GM18858 (cell line): ENCODE data around the gene MAGI2.

Experiments used
- ATAC-seq: cut with Tn5 transposase; IDR thresholded peaks from one replicate; pipeline ENCODE4 v1.9.1; 2021; ENCODE audit not compliant: unreplicated experiment

The MAGI2 gene

GRCh38 chr7:78441737-78442136, 1011.7 kb downstream of the MAGI2 start:
- no peak for ATAC-seq

- ATAC-seq, result no peak
Observed at GRCh38 chr7:78438433-78438832, 1015.0 kb downstream of the MAGI2 start.

- no peak for ATAC-seq
Observed at GRCh38 chr7:78437118-78437517, 1016.3 kb downstream of the MAGI2 start.

- ATAC-seq, result no peak
Observed at GRCh38 chr7:78435355-78435754, 1018.1 kb downstream of the MAGI2 start.

- no peak for ATAC-seq
Observed at GRCh38 chr7:78434281-78434680, 1019.2 kb downstream of the MAGI2 start.

- ATAC-seq, result peak; percentile 38
Observed at GRCh38 chr7:78433421-78433820, 1020.0 kb downstream of the MAGI2 start.

- no peak for ATAC-seq
Observed at GRCh38 chr7:78429878-78430277, 1023.6 kb downstream of the MAGI2 start.

GRCh38 chr7:78427209-78427608, 1026.3 kb downstream of the MAGI2 start:
- peak; percentile 64 for ATAC-seq

GRCh38 chr7:78420001-78420400, 1033.5 kb downstream of the MAGI2 start:
- no peak for ATAC-seq

- no peak for ATAC-seq
Observed at GRCh38 chr7:78417180-78417853, 1036.2 kb downstream of the MAGI2 start.

GRCh38 chr7:78413568-78413967, 1039.9 kb downstream of the MAGI2 start:
- ATAC-seq, result no peak

GRCh38 chr7:78412216-78412858, 1041.1 kb downstream of the MAGI2 start:
- ATAC-seq, result no peak

GRCh38 chr7:78407031-78407430, 1046.4 kb downstream of the MAGI2 start:
- ATAC-seq, result no peak

GRCh38 chr7:78406531-78406930, 1046.9 kb downstream of the MAGI2 start:
- no peak for ATAC-seq

- ATAC-seq, result no peak
Observed at GRCh38 chr7:78402096-78402495, 1051.4 kb downstream of the MAGI2 start.

- no peak for ATAC-seq
Observed at GRCh38 chr7:78400038-78400437, 1053.4 kb downstream of the MAGI2 start.

- ATAC-seq, result no peak
Observed at GRCh38 chr7:78399033-78399769, 1054.3 kb downstream of the MAGI2 start.

GRCh38 chr7:78398576-78398975, 1054.9 kb downstream of the MAGI2 start:
- ATAC-seq, result no peak

- ATAC-seq, result no peak
Observed at GRCh38 chr7:78398081-78398480, 1055.4 kb downstream of the MAGI2 start.

- no peak for ATAC-seq
Observed at GRCh38 chr7:78396210-78396609, 1057.3 kb downstream of the MAGI2 start.

GRCh38 chr7:78395298-78396036, 1058.0 kb downstream of the MAGI2 start:
- no peak for ATAC-seq
